Stimulated activated CD4-positive, alpha-beta T cell treated with anti-CD3 and anti-CD28 coated beads, TNF-alpha, amount 100 ng/mL, for 24 hours (primary cell): ENCODE data around the gene PPP1R13B.
"Not testable (repeated sequence)": the region's sequence is repeated elsewhere in the genome, so short reads cannot be mapped to it uniquely, and the experiment has no call there.

Experiments
- DNase-seq, 3 experiments: peaks; one replicate each; pipeline ENCODE4 v3.0.0-alpha.2; 2020; ENCODE audit warnings: low read depth in 3 of 3

PPP1R13B gene

GRCh38 chr14:103832046-103832445 lies 15.3 kb downstream of the PPP1R13B start:
- no peak for DNase-seq

GRCh38 chr14:103830511-103831270 lies 16.7 kb downstream of the PPP1R13B start:
- DNase-seq: no peak

- peak in 1 of 3 experiments; percentile 16 for DNase-seq
These were observed 18.9 kb downstream of the PPP1R13B start for GRCh38 chr14:103828315-103828967.

GRCh38 chr14:103825101-103825500 lies 22.3 kb downstream of the PPP1R13B start:
- DNase-seq: no peak

- DNase-seq: no peak
These were observed 26.5 kb downstream of the PPP1R13B start for GRCh38 chr14:103820908-103821307.

GRCh38 chr14:103820382-103820781 lies 27.0 kb downstream of the PPP1R13B start:
- DNase-seq: no peak

- DNase-seq: no peak
These were observed 27.7 kb downstream of the PPP1R13B start for GRCh38 chr14:103819503-103820307.

GRCh38 chr14:103818870-103819269 lies 28.5 kb downstream of the PPP1R13B start:
- DNase-seq: no peak

- no peak for DNase-seq
These were observed 29.0 kb downstream of the PPP1R13B start for GRCh38 chr14:103818422-103818821.

- DNase-seq: no peak
These were observed 29.8 kb downstream of the PPP1R13B start for GRCh38 chr14:103817595-103817994.

GRCh38 chr14:103816991-103817390 lies 30.4 kb downstream of the PPP1R13B start:
- DNase-seq: no peak

- no peak for DNase-seq
These were observed 32.1 kb downstream of the PPP1R13B start for GRCh38 chr14:103815253-103815652.

GRCh38 chr14:103811189-103811588 lies 36.2 kb downstream of the PPP1R13B start:
- no peak for DNase-seq

- peak; percentile 36 to 52 (median 43) for DNase-seq
These were observed 38.9 kb downstream of the PPP1R13B start for GRCh38 chr14:103808403-103809001.

GRCh38 chr14:103806805-103807204 lies 40.6 kb downstream of the PPP1R13B start:
- DNase-seq: no peak

GRCh38 chr14:103805708-103806107 lies 41.7 kb downstream of the PPP1R13B start:
- no peak for DNase-seq

GRCh38 chr14:103803661-103804060 lies 43.7 kb downstream of the PPP1R13B start:
- DNase-seq: no peak

GRCh38 chr14:103802356-103802755 lies 45.0 kb downstream of the PPP1R13B start:
- DNase-seq: no peak

- no peak for DNase-seq
These were observed 45.9 kb downstream of the PPP1R13B start for GRCh38 chr14:103801459-103801858.

- DNase-seq: not testable (repeated sequence)
These were observed 54.2 kb downstream of the PPP1R13B start for GRCh38 chr14:103793192-103793591.

- DNase-seq: no peak
These were observed 59.3 kb downstream of the PPP1R13B start for GRCh38 chr14:103788086-103788485.

- no peak for DNase-seq
These were observed 65.0 kb downstream of the PPP1R13B start for GRCh38 chr14:103782376-103782775.
